DOHH2 (cell line): ENCODE data around the gene LRTM2.

Experiments
- EZH2phosphoT487 ChIP-seq: fragments of 200-600 bp; sonication (generic); IDR thresholded peaks from 2 replicates; pipeline ENCODE4 v1.6.1; 2017; ENCODE audit warnings: borderline replicate concordance, mild to moderate bottlenecking, antibody characterized with exemption, low read length, moderate library complexity, mixed read lengths
- TF ChIP-seq, protein P1 (sequence below): fragments of 200-600 bp; sonication (generic); IDR thresholded peaks from one replicate; pipeline ENCODE4 v1.5.1; 2014; ENCODE audit warnings: antibody characterized with exemption, mild to moderate bottlenecking, low read depth, low read length; ENCODE audit not compliant: poor library complexity, severe bottlenecking

GRCh38 chr12:1825382-1826102, 5.2 kb downstream of the LRTM2 start:
- TF ChIP-seq, protein P1, sequence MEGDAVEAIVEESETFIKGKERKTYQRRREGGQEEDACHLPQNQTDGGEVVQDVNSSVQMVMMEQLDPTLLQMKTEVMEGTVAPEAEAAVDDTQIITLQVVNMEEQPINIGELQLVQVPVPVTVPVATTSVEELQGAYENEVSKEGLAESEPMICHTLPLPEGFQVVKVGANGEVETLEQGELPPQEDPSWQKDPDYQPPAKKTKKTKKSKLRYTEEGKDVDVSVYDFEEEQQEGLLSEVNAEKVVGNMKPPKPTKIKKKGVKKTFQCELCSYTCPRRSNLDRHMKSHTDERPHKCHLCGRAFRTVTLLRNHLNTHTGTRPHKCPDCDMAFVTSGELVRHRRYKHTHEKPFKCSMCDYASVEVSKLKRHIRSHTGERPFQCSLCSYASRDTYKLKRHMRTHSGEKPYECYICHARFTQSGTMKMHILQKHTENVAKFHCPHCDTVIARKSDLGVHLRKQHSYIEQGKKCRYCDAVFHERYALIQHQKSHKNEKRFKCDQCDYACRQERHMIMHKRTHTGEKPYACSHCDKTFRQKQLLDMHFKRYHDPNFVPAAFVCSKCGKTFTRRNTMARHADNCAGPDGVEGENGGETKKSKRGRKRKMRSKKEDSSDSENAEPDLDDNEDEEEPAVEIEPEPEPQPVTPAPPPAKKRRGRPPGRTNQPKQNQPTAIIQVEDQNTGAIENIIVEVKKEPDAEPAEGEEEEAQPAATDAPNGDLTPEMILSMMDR: no peak
- TF ChIP-seq EZH2phosphoT487: no peak
